Trophoblast cell (in vitro differentiated cells and primary cell): ENCODE measurements around the gene LZTS2.

Experiments used
- DNase-seq, 2 donors: peaks; one replicate each; pipeline ENCODE4 v3.0.0-alpha.2; 2016
- H2AFZ ChIP-seq: 2 replicates; pipeline ENCODE4 v1.6.1; 2013; ENCODE audit warnings: low read length, moderate library complexity, mild to moderate bottlenecking; ENCODE audit not compliant: insufficient read depth, poor library complexity
- H2AK5ac ChIP-seq: 2 replicates; pipeline ENCODE4 v1.6.1; 2013; ENCODE audit warnings: mild to moderate bottlenecking, low read length
- H2BK120ac ChIP-seq: 2 replicates; pipeline ENCODE4 v1.6.1; 2013; ENCODE audit warnings: low read length, mild to moderate bottlenecking, moderate library complexity; ENCODE audit not compliant: insufficient read depth, poor library complexity
- H2BK12ac ChIP-seq: 2 replicates; pipeline ENCODE4 v1.6.1; 2013; ENCODE audit warnings: mild to moderate bottlenecking, low read length, moderate library complexity
- H2BK5ac ChIP-seq: 2 replicates; pipeline ENCODE4 v1.6.1; 2013; ENCODE audit warnings: low read length, low read depth, moderate library complexity, mild to moderate bottlenecking; ENCODE audit not compliant: poor library complexity
- H3K14ac ChIP-seq: 2 replicates; pipeline ENCODE4 v1.6.1; 2013; ENCODE audit warnings: mild to moderate bottlenecking, low read length
- H3K18ac ChIP-seq: 2 replicates; pipeline ENCODE4 v1.6.1; 2013; ENCODE audit warnings: mild to moderate bottlenecking, low read length
- H3K23ac ChIP-seq: 2 replicates; pipeline ENCODE4 v1.6.1; 2013; ENCODE audit warnings: low read length
- H3K27ac ChIP-seq: 2 replicates; pipeline ENCODE4 v1.5.1; 2013; ENCODE audit warnings: low read depth, mild to moderate bottlenecking, inconsistent platforms, low read length, moderate library complexity
- H3K27me3 ChIP-seq: 2 replicates; pipeline ENCODE4 v1.6.1; 2013; ENCODE audit warnings: inconsistent platforms, mild to moderate bottlenecking, low read length, moderate library complexity; ENCODE audit not compliant: insufficient read depth
- H3K36me3 ChIP-seq, 2 experiments: 1 replicate in 1 of 2; 2 replicates in 1 of 2; pipeline ENCODE4 v1.6.1; 2013; ENCODE audit warnings: low read length in 2 of 2, mild to moderate bottlenecking in 2 of 2, moderate library complexity in 1 of 2; ENCODE audit not compliant: insufficient read depth in 2 of 2, control insufficient read depth in 1 of 2
- H3K4ac ChIP-seq: 2 replicates; pipeline ENCODE4 v1.6.1; 2013; ENCODE audit warnings: low read depth, mild to moderate bottlenecking, low read length, moderate library complexity
- H3K4me1 ChIP-seq, 2 experiments: 1 replicate in 1 of 2; 2 replicates in 1 of 2; pipeline ENCODE4 v1.6.1; 2013; ENCODE audit warnings: low read length in 2 of 2, mild to moderate bottlenecking in 2 of 2, moderate library complexity in 1 of 2; ENCODE audit not compliant: insufficient read depth in 2 of 2, control insufficient read depth in 1 of 2
- H3K4me2 ChIP-seq: 2 replicates; pipeline ENCODE4 v1.6.1; 2013; ENCODE audit warnings: inconsistent platforms, mild to moderate bottlenecking, low read length, moderate library complexity
- H3K4me3 ChIP-seq: 2 replicates; pipeline ENCODE4 v1.5.1; 2013; ENCODE audit warnings: mild to moderate bottlenecking, low read depth, low read length, inconsistent platforms
- H3K79me1 ChIP-seq: one replicate; pipeline ENCODE4 v1.6.1; 2013; ENCODE audit warnings: low read length
- H3K79me2 ChIP-seq: 2 replicates; pipeline ENCODE4 v1.6.1; 2013; ENCODE audit warnings: low read length, mild to moderate bottlenecking; ENCODE audit not compliant: control insufficient read depth, insufficient read depth, poor library complexity
- H3K9ac ChIP-seq: 2 replicates; pipeline ENCODE4 v1.6.1; 2013; ENCODE audit warnings: mild to moderate bottlenecking, low read length
- H3K9me3 ChIP-seq: 2 replicates; pipeline ENCODE4 v1.6.1; 2013; ENCODE audit warnings: low read depth, mild to moderate bottlenecking, control low read depth, inconsistent platforms, low read length; ENCODE audit not compliant: insufficient read depth
- H4K12ac ChIP-seq: 2 replicates; pipeline ENCODE4 v1.6.1; 2013; ENCODE audit warnings: low read depth, mild to moderate bottlenecking, low read length, moderate library complexity
- H4K8ac ChIP-seq: 2 replicates; pipeline ENCODE4 v1.6.1; 2013; ENCODE audit warnings: low read depth, mild to moderate bottlenecking, low read length, moderate library complexity
- H4K91ac ChIP-seq: one replicate; pipeline ENCODE4 v1.6.1; 2013; ENCODE audit warnings: low read depth, mild to moderate bottlenecking, low read length, moderate library complexity
- WGBS: extraction: QIAGEN DNeasy Blood & Tissue Kit; methylation state at CpG from one replicate; pipeline ENCODE4 v1.1.7; 2013; ENCODE audit warnings: missing lambda C conversion rate; ENCODE audit not compliant: insufficient read length, insufficient coverage; ENCODE audit errors: extremely low coverage; 5-methylcytosine and 5-hydroxymethylcytosine counted together

The LZTS2 gene

GRCh38 chr10:100998183-100998990 is 1.2 kb upstream of the LZTS2 start:
- DNase-seq, result peak; percentile 56 to 71
- Histone ChIP-seq H3K9ac (peak overlapping the region; percentile 75), H3K4me1 (peaks cover 21 to 24% of the 10 kb centered on the region in 2 experiments), H3K79me2 (peaks cover 35% of the 10 kb centered on the region), H3K27me3 (no peaks in the 10 kb centered on the region), H3K4me2 (peak overlapping the region; percentile 93), H4K91ac (peak overlapping the region; percentile 97), H3K23ac (peak overlapping the region; percentile 92), H3K36me3 (peaks cover 15 to 16% of the 10 kb centered on the region in 2 experiments), H2BK12ac (peak overlapping the region; percentile 63), H2AFZ (peak overlapping the region; percentile 95), H2BK120ac (peak overlapping the region; percentile 57), H4K12ac (peak overlapping the region; percentile 82), H3K14ac (peak overlapping the region; percentile 75), H2BK5ac (peak overlapping the region; percentile 90), H3K9me3 (no peaks in the 10 kb centered on the region), H3K79me1 (peaks cover 37% of the 10 kb centered on the region), H3K4ac (peak overlapping the region; percentile 77), H2AK5ac (peak overlapping the region; percentile 61), H4K8ac (peak overlapping the region; percentile 87), H3K4me3 (peak overlapping the region; percentile 81), H3K27ac (peak overlapping the region; percentile 96), H3K18ac (peak overlapping the region; percentile 89)
- no CpG with 5 or more reads among the region's 25 CpGs for WGBS

DNA sequence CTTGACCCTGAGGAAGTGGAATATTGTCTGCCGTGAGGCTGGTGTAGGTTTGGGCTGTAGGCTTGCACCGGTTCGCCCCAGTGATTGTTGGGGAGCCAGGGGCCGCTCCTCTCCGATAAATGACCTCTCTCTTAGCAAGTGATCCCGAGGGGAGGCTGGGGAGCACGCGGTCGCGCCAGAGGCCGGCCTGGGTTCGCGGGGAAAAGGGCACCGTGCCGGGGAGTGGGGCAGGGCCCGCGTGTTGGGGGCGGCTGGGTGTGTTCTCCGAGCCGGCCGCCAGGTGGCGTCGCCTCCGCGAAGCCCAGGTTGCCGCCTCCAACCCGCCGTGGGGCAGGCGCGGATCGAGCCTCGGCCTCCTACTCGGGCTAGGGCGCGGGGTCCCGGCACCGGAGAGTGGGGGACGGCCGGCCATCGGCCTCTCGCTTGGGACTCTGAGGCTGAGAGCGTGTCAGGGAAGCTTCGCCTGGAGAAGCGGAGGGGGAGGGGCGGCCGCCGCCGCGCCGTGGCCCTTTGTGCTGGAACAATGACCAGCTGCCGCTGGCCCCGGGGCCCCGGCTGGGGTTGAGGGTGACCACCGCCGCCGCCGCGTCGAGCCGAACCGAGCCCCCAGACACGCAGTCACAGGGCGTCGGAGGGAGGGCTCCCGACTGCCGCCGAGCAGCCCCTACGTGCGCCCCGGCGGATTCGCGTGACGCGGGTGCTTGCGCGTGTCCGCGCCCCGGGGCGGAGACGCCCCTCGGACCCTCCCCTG is 442 bp upstream of the LZTS2 start:
- Histone ChIP-seq H3K4me1 (peaks cover 21 to 24% of the 10 kb centered on the region in 2 experiments), H3K79me1 (peaks cover 37% of the 10 kb centered on the region), H3K4ac (peak overlapping the region; percentile 93), H3K27me3 (no peaks in the 10 kb centered on the region), H3K4me2 (peak overlapping the region; percentile 93), H3K14ac (peak overlapping the region; percentile 87), H3K27ac (peak overlapping the region; percentile 96), H3K79me2 (peaks cover 35% of the 10 kb centered on the region), H4K8ac (peak overlapping the region; percentile 92), H3K4me3 (peak overlapping the region; percentile 86), H4K91ac (peak overlapping the region; percentile 97), H2BK12ac (no peak overlapping the region), H4K12ac (peak overlapping the region; percentile 83), H2AK5ac (peak overlapping the region; percentile 84), H3K18ac (peak overlapping the region; percentile 97), H3K9ac (peak overlapping the region; percentile 94), H3K9me3 (no peaks in the 10 kb centered on the region), H3K23ac (peak overlapping the region; percentile 92), H2BK120ac (peak overlapping the region; percentile 84), H3K36me3 (peaks cover 19 to 20% of the 10 kb centered on the region in 2 experiments), H2BK5ac (peak overlapping the region; percentile 91), H2AFZ (peak overlapping the region; percentile 72)
- peak; percentile 61 to 80 for DNase-seq
- WGBS, result no CpG with 5 or more reads among the region's 83 CpGs

DNA sequence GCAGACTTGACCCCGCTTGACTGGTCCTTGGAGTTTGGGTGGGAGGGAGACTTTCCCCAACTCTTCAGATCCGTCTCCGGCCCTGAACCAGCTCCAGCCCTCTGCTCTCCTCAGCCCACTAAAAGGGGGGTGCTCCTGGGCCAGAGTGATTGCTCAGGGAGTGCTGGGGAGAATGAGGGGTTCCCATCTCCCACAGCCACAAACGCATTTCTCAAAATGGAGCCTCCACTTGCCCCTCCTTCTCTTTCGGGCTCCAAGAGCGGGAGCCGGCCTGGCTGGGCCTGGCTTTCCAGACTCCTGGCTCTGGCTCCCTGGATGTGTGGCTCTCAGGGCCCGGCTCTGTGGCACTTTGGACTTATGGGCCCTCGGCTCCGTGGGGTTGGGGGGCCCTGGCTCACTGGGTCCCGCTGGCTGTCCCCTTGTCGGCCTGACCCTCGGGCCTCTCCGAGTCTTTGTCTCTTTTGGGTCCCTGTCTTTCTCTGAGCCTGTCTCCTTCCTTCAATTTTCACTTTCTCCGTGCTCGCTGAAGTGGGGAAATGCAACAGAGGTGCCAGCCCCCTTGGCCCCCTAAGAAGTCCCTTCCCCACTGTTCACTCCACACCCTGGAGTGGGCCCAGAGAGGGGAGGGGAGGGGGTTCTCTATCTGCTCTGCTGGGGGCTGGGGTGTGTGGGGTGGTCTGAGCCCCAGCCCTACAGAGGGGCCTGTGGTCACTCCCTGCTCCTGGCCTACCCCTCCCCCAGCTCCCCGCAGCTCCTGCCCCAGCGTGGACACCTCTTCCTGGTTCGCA is 713 bp downstream of the LZTS2 start:
- no peak for DNase-seq
- Histone ChIP-seq H3K14ac (peak overlapping the region; percentile 91), H3K9ac (peak overlapping the region; percentile 94), H3K79me1 (peaks cover 37% of the 10 kb centered on the region), H4K12ac (peak overlapping the region; percentile 71), H2BK120ac (peak overlapping the region; percentile 92), H2BK12ac (peak overlapping the region; percentile 42), H3K18ac (peak overlapping the region; percentile 95), H3K36me3 (peaks cover 26 to 28% of the 10 kb centered on the region in 2 experiments), H3K27ac (peak overlapping the region; percentile 64), H3K4me3 (peak overlapping the region; percentile 86), H3K4ac (peak overlapping the region; percentile 91), H3K79me2 (peaks cover 35% of the 10 kb centered on the region), H2AFZ (peak overlapping the region; percentile 75), H3K23ac (no peak overlapping the region), H2AK5ac (peak overlapping the region; percentile 86), H3K27me3 (no peaks in the 10 kb centered on the region), H2BK5ac (peak overlapping the region; percentile 90), H3K9me3 (no peaks in the 10 kb centered on the region), H4K8ac (peak overlapping the region; percentile 91), H4K91ac (peak overlapping the region; percentile 97), H3K4me2 (peak overlapping the region; percentile 92), H3K4me1 (peaks cover 21 to 24% of the 10 kb centered on the region in 2 experiments)
- no CpG with 5 or more reads among the region's 19 CpGs for WGBS
